ENCODE results near the gene WFDC6.
A peak's percentile ranks its signal among the peaks of the same experiment; 100 is the strongest.

GRCh38 chr20:45515147-45515913 is 24.0 kb downstream of the WFDC6 start, which contains the start of gene SPINT3:
- TF ChIP-seq CTCF (IDR thresholded peaks at IDR 0.05), result no peak
- no peak for TF ChIP-seq POLR2A (IDR thresholded peaks at IDR 0.05)
- no peak for TF ChIP-seq EP300 (IDR thresholded peaks at IDR 0.05)
- peak in 1 of 3 donors; percentile 57 for TF ChIP-seq POLR2AphosphoS5 (IDR thresholded peaks at IDR 0.05)
